HT-29 (cell line): Measurements from ENCODE around the gene PKD1. TPM values are rescaled to one million over a fixed set of nuclear protein-coding genes. Genes with fewer than 3 reads are reported as not detected.

Experiments
- DNase-seq: peaks from one replicate; pipeline ENCODE4 v3.0.0-alpha.2; 2015; ENCODE audit warnings: low spot score
- total RNA-seq: library from RNA; depleted of rRNA; stranded (reverse); fragments of >200 nt; shearing (Covaris generic); gene quantifications from 2 replicates; pipeline ENCODE4 v1.2.3, GENCODE V29; 2014

The PKD1 gene
- total RNA-seq, 1 experiment from 2014 or later = 74.7 TPM

DNA sequence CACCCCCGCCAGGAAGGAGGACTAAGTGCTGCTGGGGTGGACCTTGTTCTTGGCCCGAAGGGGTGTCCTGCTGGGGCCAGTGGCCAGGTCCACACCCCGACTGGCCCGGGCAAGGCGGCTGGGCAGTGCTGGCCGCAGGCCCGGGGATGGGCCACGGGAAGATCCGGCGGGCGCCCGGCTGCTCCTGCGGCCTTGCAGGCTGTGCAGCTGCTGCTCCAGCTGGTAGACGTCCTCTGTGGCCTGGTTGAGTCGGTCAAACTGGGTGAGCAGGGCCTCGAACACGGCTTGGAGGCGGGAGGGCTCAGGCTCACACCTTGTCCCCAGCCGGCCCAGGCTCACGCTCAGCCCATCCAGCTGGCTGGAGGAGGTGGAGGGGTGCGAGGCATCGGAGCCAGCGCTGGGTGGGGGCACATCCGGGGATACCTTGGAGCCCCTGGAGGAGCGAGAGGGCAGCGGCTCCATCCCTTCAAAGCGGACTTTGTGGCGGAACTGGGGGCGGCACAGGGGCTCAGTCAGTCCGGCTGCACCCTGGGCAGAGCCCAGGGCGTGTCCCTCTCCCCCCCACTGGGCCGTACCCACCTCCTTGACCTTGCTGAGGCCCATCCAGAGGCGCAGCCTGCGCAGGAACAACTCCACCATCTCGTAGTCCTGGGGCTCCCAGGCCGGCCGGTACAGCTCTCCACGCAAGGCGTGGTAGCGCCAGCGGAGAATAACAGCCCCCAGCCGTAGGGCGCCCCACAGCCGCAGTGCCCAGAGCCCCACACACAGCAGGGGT lies 45.8 kb downstream of the PKD1 start:
- DNase-seq = no peak

DNA sequence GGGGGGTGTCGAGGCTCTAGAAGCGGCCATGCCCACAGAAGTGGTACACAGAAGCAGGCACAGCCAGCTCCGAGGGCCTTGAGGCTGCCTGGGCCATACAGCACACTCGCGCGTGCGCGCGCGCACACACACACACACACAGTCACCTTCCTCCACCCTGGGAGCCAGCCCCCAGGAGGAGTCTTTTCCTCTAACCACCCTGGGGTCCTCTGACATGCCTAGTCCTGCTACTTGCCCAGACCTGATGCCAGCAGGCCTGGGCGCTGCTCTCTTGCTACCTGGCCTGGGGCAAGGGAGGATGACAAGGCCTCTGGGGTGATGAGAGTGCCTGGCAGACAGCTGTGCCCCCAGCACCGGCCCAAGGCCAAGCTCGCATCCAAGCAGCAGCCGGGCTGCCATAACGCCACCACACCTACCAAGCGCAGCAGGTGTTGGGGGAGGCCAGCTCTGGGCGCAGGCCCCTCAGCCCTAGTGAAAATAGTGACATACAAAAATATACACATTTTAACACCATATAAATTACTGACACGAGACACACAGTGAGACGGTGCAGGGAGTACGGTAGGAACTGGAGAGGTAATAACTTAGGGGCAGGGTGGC lies 46.8 kb downstream of the PKD1 start:
- DNase-seq = no peak

DNA sequence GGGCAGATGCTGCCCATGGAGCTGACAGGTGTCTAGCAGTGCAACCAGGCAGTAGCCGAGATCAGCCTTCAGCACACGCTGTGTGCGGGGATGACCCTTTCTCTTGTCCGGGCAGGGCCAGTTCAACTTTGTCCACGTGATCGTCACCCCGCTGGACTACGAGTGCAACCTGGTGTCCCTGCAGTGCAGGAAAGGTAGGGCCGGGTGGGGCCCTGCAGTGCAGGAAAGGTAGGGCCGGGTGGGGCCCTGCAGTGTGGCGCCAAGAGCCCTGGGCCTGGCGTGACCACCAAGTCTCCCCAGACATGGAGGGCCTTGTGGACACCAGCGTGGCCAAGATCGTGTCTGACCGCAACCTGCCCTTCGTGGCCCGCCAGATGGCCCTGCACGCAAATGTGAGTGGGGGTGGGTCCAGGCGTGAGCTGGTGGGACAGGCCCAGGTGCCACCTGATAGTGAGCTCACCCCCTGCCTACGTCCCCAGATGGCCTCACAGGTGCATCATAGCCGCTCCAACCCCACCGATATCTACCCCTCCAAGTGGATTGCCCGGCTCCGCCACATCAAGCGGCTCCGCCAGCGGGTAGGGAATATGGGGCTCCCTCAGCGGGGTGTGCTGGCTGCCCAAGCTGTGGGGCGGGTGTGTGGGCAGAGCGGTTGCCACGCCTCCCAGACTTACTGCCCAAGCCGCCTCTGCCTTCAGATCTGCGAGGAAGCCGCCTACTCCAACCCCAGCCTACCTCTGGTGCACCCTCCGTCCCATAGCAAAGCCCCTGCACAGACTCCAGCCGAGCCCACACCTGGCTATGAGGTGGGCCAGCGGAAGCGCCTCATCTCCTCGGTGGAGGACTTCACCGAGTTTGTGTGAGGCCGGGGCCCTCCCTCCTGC lies 47.7 kb downstream of the PKD1 start:
- no peak for DNase-seq

DNA sequence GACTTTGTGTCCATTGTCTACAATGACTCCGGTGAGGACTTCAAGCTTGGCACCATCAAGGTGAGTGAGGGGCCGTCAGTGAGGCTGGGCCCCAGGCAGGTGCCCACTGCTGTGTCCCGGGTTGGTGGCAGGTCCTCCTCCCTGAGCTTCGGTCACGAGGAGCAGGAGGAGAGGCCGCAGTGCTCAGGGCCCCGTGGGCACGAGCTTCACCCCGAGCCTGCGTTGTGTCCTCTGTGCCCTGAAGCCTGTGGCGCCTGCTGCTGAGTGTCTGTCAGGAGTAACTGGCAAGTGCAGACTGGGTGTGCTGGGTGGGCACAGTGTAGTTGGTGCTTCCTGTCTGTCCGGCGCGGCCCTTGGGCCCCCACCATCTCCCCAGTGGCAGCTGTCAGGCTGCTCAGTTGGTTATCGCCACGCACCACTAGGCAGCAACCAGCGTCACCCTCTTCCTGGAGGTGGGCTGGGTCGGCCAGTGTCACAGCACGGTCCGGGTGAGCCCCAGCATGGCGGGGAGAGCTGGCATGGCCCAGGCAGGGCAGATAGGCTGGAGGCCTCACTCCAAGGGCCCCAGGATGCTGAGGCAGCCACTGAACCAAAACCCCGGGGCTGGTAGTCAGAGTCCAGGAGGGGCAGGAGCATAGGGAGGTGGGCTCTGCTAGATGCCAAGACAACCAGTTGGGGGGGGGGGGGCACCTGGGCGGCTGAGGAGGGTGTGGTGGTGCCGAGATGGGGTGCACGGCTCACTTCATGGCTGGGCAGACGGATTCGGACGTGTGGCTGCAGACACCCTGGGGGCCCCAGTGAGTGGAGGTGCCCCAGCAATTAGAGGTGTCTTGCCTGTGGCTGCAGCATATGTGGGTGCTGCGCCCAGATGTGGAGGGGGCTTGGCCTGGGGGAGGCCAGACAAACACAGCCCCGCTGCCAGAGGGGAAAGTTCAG lies 48.6 kb downstream of the PKD1 start:
- DNase-seq = no peak

DNA sequence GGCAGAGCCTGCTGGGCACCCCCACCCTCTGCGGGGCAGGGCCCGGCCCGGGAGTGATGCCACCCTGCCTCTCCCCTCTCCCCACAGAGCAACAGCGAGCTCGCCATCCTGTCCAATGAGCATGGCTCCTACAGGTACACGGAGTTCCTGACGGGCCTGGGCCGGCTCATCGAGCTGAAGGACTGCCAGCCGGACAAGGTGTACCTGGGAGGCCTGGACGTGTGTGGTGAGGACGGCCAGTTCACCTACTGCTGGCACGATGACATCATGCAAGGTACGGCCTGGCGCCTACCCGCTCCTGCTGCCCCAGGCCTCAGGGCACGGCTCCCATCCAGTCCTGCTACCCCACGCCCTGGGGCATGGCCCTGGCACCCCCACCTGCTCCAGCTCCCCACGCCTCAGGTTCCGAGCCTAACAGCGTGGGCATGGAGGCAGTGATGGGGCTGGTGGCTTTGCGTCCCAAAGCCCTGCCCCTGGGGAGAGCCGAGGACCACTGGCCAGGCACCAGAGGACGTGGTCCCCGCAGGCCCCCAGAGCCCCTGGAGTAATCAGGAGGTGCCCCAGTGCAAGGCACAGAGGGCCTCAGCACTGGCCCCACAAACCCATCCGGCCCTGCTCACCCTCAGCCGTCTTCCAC lies 49.5 kb downstream of the PKD1 start:
- DNase-seq = no peak

DNA sequence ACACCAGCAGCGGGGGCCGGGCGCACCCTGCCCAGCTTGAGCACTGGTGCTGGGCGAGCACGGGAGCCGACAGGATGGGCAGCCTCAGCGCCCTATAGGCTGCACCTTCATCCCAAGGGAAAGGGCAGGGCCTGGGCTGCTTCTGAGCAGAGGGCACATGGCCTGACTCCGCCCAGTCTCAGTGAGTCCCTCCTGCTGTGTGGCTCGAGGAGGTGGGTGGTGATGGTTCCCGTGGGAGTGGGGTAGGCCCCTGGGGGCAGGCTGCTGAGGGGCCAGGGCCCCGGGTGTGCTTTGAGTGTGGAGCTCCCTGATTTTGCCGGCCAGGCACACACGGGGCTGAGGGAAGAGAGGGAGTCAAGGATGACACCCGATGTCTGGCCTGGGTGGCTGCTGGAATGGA lies 50.0 kb downstream of the PKD1 start:
- DNase-seq = no peak

DNA sequence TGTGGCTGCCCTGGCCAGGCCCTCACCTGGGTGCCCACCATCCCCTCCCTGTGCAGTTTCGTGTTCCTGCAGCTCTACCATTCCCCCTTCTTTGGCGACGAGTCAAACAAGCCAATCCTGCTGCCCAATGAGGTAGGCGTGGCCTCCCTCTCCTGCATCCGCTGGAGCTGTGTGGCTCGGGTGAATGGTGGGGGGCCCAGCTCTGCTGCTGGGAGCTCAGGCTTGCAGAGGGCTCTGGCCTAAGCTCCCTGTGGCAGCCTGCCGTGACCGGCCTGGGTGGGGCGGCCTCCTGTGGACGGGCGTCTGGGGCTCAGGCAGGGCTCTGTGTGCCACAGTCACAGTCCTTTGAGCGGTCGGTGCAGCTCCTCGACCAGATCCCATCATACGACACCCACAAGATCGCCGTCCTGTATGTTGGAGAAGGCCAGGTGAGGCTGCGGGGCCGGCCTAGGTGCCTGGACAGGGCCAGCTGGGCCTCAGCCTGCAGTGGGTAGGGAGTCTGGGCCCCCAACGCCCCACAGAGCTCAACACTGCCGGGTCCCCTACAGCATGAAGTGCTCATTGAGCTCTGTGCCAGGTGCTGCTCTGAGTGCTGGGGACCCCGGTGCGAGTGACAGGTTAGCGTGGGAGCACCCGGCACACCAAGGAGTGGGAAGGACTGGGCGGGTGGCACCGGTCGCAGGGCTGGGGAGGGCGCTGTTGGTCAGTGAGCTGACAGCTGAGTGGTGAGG lies 50.6 kb downstream of the PKD1 start:
- DNase-seq = no peak

DNA sequence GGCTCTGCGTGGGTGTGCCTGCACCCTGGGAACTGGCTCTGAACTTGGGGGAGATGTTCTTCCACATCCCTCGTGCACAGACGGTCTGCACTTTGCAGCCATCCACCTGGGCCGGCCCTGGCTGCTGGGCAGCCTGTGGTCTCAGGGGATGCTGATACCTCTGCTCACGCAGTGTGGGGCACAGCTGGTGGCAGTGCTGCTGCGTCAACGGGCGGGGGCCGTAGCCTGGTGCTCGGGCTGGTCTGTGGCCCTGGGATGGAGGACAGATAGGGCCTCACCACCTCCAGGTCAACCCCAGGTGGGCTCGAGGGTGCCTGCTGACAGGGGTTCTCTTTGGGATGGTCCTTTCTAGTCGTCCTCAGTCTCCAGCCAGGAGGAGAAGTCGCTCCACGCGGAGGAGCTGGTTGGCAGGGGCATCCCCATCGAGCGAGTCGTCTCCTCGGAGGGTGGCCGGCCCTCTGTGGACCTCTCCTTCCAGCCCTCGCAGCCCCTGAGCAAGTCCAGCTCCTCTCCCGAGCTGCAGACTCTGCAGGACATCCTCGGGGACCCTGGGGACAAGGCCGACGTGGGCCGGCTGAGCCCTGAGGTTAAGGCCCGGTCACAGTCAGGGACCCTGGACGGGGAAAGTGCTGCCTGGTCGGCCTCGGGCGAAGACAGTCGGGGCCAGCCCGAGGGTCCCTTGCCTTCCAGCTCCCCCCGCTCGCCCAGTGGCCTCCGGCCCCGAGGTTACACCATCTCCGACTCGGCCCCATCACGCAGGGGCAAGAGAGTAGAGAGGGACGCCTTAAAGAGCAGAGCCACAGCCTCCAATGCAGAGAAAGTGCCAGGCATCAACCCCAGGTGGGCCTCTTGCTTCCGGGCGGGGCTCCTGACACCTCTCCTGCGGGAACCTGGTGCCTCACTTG lies 51.6 kb downstream of the PKD1 start:
- DNase-seq = no peak

DNA sequence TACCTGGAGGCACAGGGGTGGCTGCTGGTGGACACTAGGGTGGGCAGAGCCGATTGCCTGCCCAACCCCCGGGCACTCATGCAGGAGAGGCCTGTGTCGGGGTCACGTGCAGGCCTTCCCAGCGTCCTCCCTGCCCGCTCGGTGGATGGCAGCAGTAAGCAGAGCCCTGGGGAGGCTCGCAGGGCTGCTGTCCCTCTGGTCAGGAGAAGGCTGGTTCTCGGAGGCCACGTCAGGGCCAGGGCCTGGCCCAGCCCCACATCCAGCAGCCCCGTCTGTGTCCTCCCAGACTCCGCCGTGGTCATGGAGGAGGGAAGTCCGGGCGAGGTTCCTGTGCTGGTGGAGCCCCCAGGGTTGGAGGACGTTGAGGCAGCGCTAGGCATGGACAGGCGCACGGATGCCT lies 52.3 kb downstream of the PKD1 start:
- no peak for DNase-seq

DNA sequence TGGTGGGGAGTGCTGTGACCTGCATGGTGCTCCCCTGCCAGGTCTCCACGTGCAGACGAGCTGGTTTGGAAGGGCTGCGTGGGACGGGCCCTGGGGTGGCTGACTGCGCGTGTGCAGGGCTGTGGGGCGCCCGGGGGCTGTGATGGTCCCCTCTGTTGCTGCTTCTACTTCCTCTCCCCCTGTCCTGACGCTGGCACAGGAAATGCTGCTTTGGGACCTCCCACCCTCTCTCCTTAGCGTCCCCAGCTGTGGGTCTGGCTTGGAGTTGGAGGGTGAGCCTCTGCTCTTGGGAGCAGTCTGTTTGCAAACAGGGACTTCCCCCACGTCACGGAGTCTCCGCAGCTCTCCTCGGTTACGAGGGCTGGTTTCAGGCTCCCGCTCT lies 52.7 kb downstream of the PKD1 start:
- DNase-seq = no peak

DNA sequence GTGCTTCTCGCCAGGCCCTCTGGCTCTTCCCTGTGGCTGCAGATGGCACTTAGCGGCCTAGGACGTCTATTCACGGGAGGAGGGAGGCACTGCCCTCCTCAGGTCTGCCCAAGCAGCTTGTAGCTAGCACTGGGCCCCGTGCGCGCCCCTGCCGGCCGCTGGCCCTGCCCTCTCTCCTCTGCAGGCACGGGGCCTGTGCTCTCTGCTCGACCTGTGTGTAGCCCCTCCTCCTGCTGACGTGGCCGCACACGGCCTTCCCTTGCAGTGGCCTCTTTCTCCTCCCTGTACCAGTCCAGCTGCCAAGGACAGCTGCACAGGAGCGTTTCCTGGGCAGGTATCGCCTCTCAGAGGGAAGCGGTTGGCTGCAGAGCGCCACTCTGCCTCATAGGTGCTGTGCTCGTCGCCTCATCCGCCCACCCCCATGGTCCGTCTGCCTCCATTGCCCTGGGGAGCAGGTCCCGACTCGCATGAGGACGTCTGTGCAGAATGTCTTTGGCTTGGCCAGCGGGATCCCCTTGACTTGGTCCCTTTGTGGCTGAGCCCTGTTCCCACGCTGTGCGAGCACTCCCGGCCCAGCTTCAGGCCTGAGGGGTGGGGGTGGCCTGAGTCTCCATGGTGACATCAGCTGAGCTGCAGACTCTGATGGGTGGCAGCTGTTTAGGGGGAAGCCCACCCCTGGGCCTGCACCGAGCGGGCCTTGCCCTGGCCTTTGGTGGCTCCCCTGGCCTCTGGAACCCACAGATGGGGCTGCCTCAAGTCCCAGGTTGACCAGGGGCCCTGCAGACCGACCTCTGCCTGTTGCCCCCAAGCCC lies 53.3 kb downstream of the PKD1 start:
- peak; percentile 61 for DNase-seq

DNA sequence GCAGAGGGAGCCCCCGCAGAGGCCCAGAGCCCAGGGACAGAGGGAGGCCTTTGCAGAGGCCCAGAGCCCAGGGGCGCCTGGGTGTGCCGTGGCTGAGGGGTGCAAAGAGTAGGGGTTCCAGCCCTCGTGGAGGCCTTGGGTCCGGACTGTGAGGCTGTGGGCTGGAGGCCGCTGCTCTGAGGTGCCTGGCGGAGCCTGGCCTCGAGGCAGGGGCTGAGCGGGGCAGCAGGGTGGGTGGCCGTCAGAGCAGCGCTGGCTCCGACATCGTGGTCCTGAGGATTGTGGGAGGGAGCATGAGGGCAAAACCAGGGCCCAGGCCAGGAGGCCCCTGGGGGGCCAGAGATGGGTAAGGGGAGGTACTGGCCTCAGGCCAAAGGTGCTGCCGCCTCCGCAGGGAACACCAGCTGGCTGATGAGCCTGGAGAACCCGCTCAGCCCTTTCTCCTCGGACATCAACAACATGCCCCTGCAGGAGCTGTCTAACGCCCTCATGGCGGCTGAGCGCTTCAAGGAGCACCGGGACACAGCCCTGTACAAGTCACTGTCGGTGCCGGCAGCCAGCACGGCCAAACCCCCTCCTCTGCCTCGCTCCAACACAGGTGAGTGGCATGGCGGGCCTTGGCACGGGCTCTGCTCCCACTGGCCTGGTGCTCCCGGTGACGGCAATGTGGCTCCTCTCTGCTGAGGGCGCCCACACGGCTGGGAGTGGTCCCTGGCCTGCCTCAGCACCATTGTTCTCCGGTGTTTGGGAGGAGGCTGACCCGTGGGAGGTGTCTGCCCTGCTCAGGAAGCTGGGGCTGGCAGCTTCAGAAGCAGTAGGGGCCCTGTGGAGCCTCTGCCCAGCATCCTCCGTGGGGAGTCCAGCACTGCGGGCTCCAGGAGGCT lies 54.3 kb downstream of the PKD1 start:
- DNase-seq = no peak

DNA sequence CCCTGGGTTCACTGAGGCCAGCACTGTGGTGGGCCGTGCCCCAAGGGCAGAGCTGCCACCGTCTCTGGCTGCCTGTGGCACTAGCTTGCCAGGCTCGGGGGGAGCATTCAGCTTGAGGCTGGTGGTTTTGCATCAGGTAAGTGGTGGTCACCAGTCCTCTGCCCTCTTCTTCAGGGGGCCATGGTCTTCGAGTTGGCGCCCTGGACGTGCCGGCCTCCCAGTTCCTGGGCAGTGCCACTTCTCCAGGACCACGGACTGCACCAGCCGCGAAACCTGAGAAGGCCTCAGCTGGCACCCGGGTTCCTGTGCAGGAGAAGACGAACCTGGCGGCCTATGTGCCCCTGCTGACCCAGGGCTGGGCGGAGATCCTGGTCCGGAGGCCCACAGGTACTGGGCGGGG lies 55.7 kb downstream of the PKD1 start:
- no peak for DNase-seq

DNA sequence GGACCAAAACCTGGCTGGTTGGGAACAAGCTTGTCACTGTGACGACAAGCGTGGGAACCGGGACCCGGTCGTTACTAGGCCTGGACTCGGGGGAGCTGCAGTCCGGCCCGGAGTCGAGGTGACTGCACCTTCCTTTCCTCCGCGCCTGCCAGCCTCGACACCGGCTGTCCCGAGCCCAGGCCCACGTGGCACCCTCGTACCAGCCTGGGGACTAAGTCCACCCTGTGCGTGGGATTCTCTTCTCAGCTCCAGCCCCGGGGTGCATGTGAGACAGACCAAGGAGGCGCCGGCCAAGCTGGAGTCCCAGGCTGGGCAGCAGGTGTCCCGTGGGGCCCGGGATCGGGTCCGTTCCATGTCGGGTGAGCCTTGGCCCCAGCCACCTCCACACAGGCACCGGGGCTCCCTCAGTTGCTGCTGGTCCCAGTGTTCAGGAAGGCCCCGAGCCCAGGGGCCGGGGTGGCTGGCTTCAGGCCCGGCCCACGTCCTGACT lies 56.3 kb downstream of the PKD1 start:
- DNase-seq = no peak

DNA sequence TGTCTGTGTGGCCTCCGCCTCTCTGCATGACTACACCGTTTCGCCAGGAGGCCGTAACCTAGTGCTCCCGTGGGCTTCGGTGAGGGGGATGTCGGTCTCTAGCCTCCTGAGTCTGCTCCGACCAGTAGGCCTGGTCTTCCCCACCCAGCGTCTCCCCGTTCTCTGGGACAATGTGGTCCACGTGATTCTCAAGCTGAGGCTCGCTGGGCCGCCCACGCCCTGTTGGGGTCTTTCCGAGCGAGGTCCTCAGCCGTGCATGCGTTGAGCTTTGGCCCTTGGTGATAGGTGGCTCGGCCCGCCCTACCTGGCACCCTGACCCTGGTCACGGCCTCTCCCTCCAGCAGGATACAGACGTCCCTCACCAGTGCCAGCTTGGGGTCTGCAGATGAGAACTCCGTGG lies 57.0 kb downstream of the PKD1 start:
- no peak for DNase-seq

DNA sequence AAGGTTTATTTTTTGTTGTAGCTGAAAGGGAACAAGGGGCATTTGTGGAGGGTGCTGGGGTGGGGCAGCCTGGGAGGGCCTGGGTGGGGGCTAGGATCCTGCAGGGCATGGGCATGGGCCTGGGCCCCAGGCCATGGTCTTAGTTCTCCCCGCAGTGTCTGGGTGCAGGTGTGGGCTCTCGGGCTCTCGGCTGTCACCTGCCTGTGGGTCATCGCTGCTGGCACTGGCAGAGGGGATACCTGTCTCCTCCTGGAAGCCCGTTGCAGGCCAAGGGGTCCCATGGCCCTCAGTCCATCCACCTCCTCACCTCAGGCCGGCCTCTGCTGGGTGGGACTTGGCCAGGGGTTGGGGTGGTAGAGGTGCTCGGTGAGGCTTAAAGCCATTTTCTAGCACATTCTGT lies 57.6 kb downstream of the PKD1 start:
- no peak for DNase-seq

DNA sequence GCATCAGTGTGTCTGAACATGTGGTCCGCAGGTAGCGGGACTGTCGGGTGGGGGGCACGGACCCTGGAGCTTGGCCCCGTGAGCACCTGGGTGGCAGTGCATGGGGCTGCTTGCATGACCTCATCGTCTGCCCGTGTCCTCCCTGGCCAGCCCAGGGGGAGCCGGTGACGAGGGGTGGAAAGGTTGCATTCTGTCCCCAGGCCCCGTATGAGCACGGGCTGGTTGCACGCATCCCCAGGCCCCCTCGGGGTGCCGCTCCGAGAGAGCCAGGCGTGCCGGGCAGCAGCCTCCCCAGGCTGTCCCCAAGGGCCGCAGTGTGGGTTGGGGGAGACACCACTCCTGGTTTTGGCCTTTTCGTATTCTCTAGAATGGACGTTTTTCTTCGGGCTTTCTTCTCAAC lies 58.0 kb downstream of the PKD1 start:
- no peak for DNase-seq
